ENCODE measurements around the gene EIPR1.

GRCh38 chr2:3241971-3242746 is 135.5 kb downstream of the EIPR1 start:
- TF ChIP-seq POLR2AphosphoS5 (IDR thresholded peaks at IDR 0.05; ENCODE audit: low read depth, low read length) (no peak), POLR2A (IDR thresholded peaks at IDR 0.05; ENCODE audit: low read depth, low read length) (no peak)
